PFSK-1 (cell line): ENCODE results near the gene NMRAL1.
A peak's percentile ranks its signal among the peaks of the same experiment; 100 is the strongest.

ENCODE experiments used
- FOXP2 ChIP-seq: optimal IDR thresholded peaks from 2 replicates; pipeline ENCODE3; 2011; ENCODE audit warnings: borderline replicate concordance, control low read depth, inconsistent platforms; ENCODE audit not compliant: insufficient read depth; ENCODE audit errors: extremely low read length, extremely low read depth
- POLR2AphosphoS5 ChIP-seq: IDR thresholded peaks from 2 replicates; pipeline ENCODE4 v1.6.1; 2012; ENCODE audit warnings: low read depth, mild to moderate bottlenecking, control low read depth, low read length, moderate library complexity
- REST ChIP-seq, 2 experiments: IDR thresholded peaks; 2 replicates each; pipeline versions ENCODE4 v1.6.1 to v1.8.0; 2011 to 2012; ENCODE audit warnings: low read depth in 2 of 2, low read length in 2 of 2, control low read depth in 1 of 2, inconsistent platforms in 1 of 2, mild to moderate bottlenecking in 1 of 2, moderate library complexity in 1 of 2; ENCODE audit not compliant: insufficient read depth in 1 of 2
- SIN3A ChIP-seq: IDR thresholded peaks from 2 replicates; pipeline ENCODE4 v1.6.1; 2012; ENCODE audit warnings: mild to moderate bottlenecking, low read length, moderate library complexity, borderline replicate concordance; ENCODE audit not compliant: insufficient read depth
- TAF1 ChIP-seq: IDR thresholded peaks from 2 replicates; pipeline ENCODE4 v1.6.1; 2012; ENCODE audit warnings: low read length, control low read depth, borderline replicate concordance; ENCODE audit not compliant: insufficient read depth

NMRAL1 gene

GRCh38 chr16:4426722-4427372 lies 47.6 kb downstream of the NMRAL1 start:
- TF ChIP-seq REST (IDR thresholded peaks at IDR 0.05; ENCODE audit: insufficient read depth in 1 of 2, low read depth in 2 of 2, low read length in 2 of 2), result no peak
- TF ChIP-seq FOXP2, result no peak
- no peak for TF ChIP-seq TAF1
- TF ChIP-seq POLR2AphosphoS5, result no peak
- TF ChIP-seq SIN3A, result no peak

GRCh38 chr16:4426021-4426684 lies 48.3 kb downstream of the NMRAL1 start:
- no peak for TF ChIP-seq SIN3A
- TF ChIP-seq TAF1, result no peak
- TF ChIP-seq REST (IDR thresholded peaks at IDR 0.05; ENCODE audit: insufficient read depth in 1 of 2, low read depth in 2 of 2, low read length in 2 of 2), result no peak
- no peak for TF ChIP-seq FOXP2

- TF ChIP-seq FOXP2 (no peak), REST (IDR thresholded peaks at IDR 0.05; ENCODE audit: insufficient read depth in 1 of 2, low read depth in 2 of 2, low read length in 2 of 2) (0 out of 4 replicates have a peak, but pooled peaks of 1 of the 2 experiments have one; percentile 20), POLR2AphosphoS5 (peak; percentile 96), SIN3A (peak; percentile 72; the same call in 1 of the 2 replicates), TAF1 (peak; percentile 95)
Observed at GRCh38 chr16:4425378-4426020, 48.9 kb downstream of the NMRAL1 start, which contains the start of gene DNAJA3. DNAJA3 (plus strand) TSS chr16:4425868; CDS start chr16:4425882, 14 bp downstream.

- TF ChIP-seq POLR2AphosphoS5 (no peak), SIN3A (no peak), REST (IDR thresholded peaks at IDR 0.05; ENCODE audit: insufficient read depth in 1 of 2, low read depth in 2 of 2, low read length in 2 of 2) (no peak), FOXP2 (no peak), TAF1 (no peak)
Observed at GRCh38 chr16:4420505-4421105, 53.8 kb downstream of the NMRAL1 start.
